ENCODE results near the gene ZNF585A.

DNA sequence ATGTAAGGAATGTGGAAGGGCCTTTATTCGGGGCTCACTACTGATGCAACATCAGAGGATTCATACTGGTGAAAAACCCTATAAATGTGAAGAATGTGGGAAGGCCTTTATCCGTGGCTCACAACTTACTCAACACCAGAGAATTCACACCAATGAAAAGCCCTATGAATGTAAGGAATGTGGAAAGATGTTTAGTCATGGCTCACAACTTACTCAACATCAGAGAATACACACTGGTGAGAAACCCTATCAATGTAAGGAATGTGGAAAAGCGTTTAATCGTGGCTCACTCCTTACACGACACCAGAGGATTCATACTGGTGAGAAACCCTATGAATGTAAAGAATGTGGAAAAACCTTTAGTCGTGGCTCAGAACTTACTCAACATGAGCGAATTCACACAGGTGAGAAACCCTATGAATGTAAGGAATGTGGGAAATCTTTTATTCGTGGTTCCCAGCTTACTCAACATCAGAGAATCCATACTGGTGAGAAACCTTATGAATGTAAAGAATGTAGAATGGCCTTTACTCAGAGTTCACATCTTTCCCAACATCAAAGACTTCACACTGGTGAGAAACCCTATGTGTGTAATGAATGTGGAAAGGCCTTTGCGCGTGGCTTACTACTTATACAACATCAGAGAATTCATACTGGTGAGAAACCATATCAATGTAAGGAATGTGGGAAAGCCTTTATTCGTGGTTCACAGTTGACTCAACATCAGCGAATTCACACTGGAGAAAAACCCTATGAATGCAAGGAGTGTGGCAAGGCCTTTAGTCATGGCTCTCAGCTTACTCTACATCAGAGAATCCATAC, 44.3 kb downstream of the ZNF585A start:
- TF ChIP-seq, protein P1, sequence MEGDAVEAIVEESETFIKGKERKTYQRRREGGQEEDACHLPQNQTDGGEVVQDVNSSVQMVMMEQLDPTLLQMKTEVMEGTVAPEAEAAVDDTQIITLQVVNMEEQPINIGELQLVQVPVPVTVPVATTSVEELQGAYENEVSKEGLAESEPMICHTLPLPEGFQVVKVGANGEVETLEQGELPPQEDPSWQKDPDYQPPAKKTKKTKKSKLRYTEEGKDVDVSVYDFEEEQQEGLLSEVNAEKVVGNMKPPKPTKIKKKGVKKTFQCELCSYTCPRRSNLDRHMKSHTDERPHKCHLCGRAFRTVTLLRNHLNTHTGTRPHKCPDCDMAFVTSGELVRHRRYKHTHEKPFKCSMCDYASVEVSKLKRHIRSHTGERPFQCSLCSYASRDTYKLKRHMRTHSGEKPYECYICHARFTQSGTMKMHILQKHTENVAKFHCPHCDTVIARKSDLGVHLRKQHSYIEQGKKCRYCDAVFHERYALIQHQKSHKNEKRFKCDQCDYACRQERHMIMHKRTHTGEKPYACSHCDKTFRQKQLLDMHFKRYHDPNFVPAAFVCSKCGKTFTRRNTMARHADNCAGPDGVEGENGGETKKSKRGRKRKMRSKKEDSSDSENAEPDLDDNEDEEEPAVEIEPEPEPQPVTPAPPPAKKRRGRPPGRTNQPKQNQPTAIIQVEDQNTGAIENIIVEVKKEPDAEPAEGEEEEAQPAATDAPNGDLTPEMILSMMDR (conservative IDR thresholded peaks at IDR 0.05; ENCODE audit: low read depth, low read length) = no peak
- TF ChIP-seq MAZ (IDR thresholded peaks at IDR 0.05; ENCODE audit: borderline replicate concordance, low read depth, low read length) (no peak), RFX5 (IDR thresholded peaks at IDR 0.05; ENCODE audit: low read depth, low read length) (no peak), MAFK (IDR thresholded peaks at IDR 0.05; ENCODE audit: low read depth, low read length) (no peak), CEBPB (IDR thresholded peaks at IDR 0.05; ENCODE audit: low read depth, low read length) (no peak), POLR2A (IDR thresholded peaks at IDR 0.05; ENCODE audit: low read depth, low read length) (no peak), MXI1 (IDR thresholded peaks at IDR 0.05; ENCODE audit: borderline replicate concordance, low read depth, low read length) (no peak), BHLHE40 (IDR thresholded peaks at IDR 0.05; ENCODE audit: low read depth, low read length) (no peak), SMC3 (IDR thresholded peaks at IDR 0.05; ENCODE audit: low read depth, low read length) (no peak), RAD21 (IDR thresholded peaks at IDR 0.05; ENCODE audit: low read length) (no peak)
- TF ChIP-seq, protein P2, sequence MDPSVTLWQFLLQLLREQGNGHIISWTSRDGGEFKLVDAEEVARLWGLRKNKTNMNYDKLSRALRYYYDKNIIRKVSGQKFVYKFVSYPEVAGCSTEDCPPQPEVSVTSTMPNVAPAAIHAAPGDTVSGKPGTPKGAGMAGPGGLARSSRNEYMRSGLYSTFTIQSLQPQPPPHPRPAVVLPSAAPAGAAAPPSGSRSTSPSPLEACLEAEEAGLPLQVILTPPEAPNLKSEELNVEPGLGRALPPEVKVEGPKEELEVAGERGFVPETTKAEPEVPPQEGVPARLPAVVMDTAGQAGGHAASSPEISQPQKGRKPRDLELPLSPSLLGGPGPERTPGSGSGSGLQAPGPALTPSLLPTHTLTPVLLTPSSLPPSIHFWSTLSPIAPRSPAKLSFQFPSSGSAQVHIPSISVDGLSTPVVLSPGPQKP (IDR thresholded peaks at IDR 0.05; ENCODE audit: borderline replicate concordance, low read depth, low read length) = no peak
